HG03064 (cell line): ENCODE data around the gene SCYGR1.
"Not testable (repeated sequence)": the region's sequence is repeated elsewhere in the genome, so short reads cannot be mapped to it uniquely, and the experiment has no call there.

Experiments used
- ATAC-seq: cut with Tn5 transposase; IDR thresholded peaks from one replicate; pipeline ENCODE4 v1.9.1; 2021; ENCODE audit warnings: low read depth; ENCODE audit not compliant: unreplicated experiment

The SCYGR1 gene

GRCh38 chr2:227404585-227405271, 17.0 kb upstream of the SCYGR1 start:
- ATAC-seq, result no peak

- no peak for ATAC-seq
These were observed 15.2 kb upstream of the SCYGR1 start for GRCh38 chr2:227402959-227403358.

- no peak for ATAC-seq
These were observed 14.6 kb upstream of the SCYGR1 start for GRCh38 chr2:227402321-227402720.

GRCh38 chr2:227401550-227401949, 13.8 kb upstream of the SCYGR1 start:
- ATAC-seq, result no peak

- no peak for ATAC-seq
These were observed 11.2 kb upstream of the SCYGR1 start for GRCh38 chr2:227398684-227399670.

GRCh38 chr2:227397562-227397961, 9.8 kb upstream of the SCYGR1 start:
- no peak for ATAC-seq

- ATAC-seq, result no peak
These were observed 7.8 kb upstream of the SCYGR1 start for GRCh38 chr2:227395556-227395955.

- no peak for ATAC-seq
These were observed 6.7 kb upstream of the SCYGR1 start for GRCh38 chr2:227394401-227394800.

- no peak for ATAC-seq
These were observed 2.9 kb upstream of the SCYGR1 start for GRCh38 chr2:227390468-227391256.

- ATAC-seq, result no peak
These were observed 1.9 kb upstream of the SCYGR1 start for GRCh38 chr2:227389661-227390060.

GRCh38 chr2:227389231-227389630, 1.5 kb upstream of the SCYGR1 start:
- ATAC-seq, result no peak

- ATAC-seq, result no peak
These were observed 825 bp upstream of the SCYGR1 start for GRCh38 chr2:227388537-227389011.

GRCh38 chr2:227386630-227387029, 1.1 kb downstream of the SCYGR1 start:
- ATAC-seq, result no peak

- ATAC-seq, result no peak
These were observed 4.1 kb downstream of the SCYGR1 start for GRCh38 chr2:227383686-227384085.

- ATAC-seq, result not testable (repeated sequence)
These were observed 5.4 kb downstream of the SCYGR1 start for GRCh38 chr2:227382241-227382835.

GRCh38 chr2:227379095-227379494, 8.7 kb downstream of the SCYGR1 start, which contains the start of gene TM4SF20:
TM4SF20 (minus strand) TSS chr2:227379306; CDS start chr2:227379268, 38 bp downstream.
- no peak for ATAC-seq

GRCh38 chr2:227378371-227378782, 9.4 kb downstream of the SCYGR1 start:
- ATAC-seq, result no peak

- no peak for ATAC-seq
These were observed 10.0 kb downstream of the SCYGR1 start for GRCh38 chr2:227377467-227378351.
